Breast epithelium (tissue), 3 donors: ENCODE data around the gene LRRD1.

ENCODE experiments used
- POLR2A ChIP-seq: fragments of 450-650 bp; IDR thresholded peaks from one replicate; pipeline ENCODE4 v1.6.1; 2016; ENCODE audit warnings: antibody characterized with exemption, mild to moderate bottlenecking, moderate library complexity
- POLR2AphosphoS5 ChIP-seq, 3 donors: sonication (generic); formaldehyde crosslinking; IDR thresholded peaks; one replicate each; pipeline ENCODE4 v1.6.1; 2017; ENCODE audit warnings: antibody characterized with exemption in 3 of 3
- TF ChIP-seq, protein P1 (sequence below), 3 donors: fragments of 450-650 bp; IDR thresholded peaks; one replicate each; pipeline ENCODE4 v1.5.1; 2016 to 2017; ENCODE audit warnings: antibody characterized with exemption in 3 of 3, mild to moderate bottlenecking in 3 of 3, moderate library complexity in 3 of 3

DNA sequence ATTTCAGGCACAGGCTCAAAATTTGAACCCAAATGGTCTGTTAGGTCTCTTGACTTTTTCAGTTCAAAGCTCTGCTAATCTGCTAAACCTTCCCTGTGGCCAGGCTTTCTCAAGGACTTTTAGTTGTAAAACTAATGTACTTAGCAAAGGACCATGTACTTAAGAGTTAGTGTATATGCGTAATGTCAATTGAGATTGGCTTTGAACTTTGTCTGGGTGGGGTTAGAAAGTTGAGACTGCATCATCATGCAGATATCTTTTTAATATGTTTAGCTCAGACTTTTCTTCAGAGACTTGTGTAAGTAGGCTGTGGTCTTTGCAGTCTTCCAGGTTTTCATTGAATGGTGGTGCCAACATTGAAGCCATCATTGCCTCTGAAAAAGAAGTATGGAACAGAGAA, 78.4 kb downstream of the LRRD1 start:
- TF ChIP-seq POLR2A: no peak
- TF ChIP-seq, protein P1, sequence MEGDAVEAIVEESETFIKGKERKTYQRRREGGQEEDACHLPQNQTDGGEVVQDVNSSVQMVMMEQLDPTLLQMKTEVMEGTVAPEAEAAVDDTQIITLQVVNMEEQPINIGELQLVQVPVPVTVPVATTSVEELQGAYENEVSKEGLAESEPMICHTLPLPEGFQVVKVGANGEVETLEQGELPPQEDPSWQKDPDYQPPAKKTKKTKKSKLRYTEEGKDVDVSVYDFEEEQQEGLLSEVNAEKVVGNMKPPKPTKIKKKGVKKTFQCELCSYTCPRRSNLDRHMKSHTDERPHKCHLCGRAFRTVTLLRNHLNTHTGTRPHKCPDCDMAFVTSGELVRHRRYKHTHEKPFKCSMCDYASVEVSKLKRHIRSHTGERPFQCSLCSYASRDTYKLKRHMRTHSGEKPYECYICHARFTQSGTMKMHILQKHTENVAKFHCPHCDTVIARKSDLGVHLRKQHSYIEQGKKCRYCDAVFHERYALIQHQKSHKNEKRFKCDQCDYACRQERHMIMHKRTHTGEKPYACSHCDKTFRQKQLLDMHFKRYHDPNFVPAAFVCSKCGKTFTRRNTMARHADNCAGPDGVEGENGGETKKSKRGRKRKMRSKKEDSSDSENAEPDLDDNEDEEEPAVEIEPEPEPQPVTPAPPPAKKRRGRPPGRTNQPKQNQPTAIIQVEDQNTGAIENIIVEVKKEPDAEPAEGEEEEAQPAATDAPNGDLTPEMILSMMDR (IDR thresholded peaks at IDR 0.05): no peak
- no peak for TF ChIP-seq POLR2AphosphoS5 (IDR thresholded peaks at IDR 0.05)
